ENCODE results near the gene AKAP11.
A peak's percentile ranks its signal among the peaks of the same experiment; 100 is the strongest.

AKAP11 gene

GRCh38 chr13:42337808-42338600, 66.1 kb downstream of the AKAP11 start:
- DNase-seq (ENCODE audit: low read depth): no peak

DNA sequence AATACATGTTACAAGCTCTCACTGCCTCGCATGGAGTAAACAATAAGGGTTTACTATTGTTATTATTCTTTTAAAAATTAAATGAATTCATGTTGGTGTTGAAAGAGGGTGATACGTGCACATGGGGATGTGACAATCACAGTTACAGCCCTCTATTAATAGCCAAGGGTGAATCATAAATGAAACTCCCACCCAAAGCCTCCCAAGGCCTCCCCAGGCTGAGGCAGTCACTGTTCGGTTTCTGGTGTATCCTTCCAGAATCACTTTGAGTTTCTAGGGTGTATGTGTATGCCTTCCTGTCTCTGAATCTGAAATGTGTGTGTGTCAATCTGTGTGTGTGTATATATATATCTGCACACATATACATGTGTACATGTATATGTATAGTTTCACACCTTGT, 73.4 kb downstream of the AKAP11 start:
- no peak for DNase-seq (ENCODE audit: low read depth)

GRCh38 chr13:42348576-42348975, 76.6 kb downstream of the AKAP11 start:
- no peak for DNase-seq (ENCODE audit: low read depth)

DNA sequence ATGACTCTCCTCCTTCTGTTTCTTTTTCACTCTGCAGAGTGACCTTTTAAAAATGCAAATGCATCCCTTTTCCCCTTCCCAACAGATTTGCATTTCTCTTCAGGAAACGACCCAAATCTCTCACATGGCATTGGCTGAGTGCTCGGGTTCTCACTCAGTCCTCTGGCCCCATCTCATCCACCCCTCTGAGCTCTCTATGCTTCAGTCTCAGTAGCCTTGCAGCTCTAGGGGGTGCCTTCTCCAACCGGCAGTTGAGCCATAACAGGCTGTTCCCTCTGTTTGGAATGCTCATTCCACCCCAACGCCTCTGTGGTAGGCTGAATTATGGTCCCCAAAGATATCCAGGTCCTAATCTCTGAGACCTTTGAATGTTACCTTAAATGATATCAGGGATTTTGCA, 78.2 kb downstream of the AKAP11 start:
- no peak for DNase-seq (ENCODE audit: low read depth)

- DNase-seq (ENCODE audit: low read depth): no peak
Observed at GRCh38 chr13:42354241-42355091, 82.5 kb downstream of the AKAP11 start.

- peak; percentile 41 for DNase-seq (ENCODE audit: low read depth)
Observed at GRCh38 chr13:42355092-42355485, 83.1 kb downstream of the AKAP11 start.

GRCh38 chr13:42355491-42356183, 83.7 kb downstream of the AKAP11 start:
- DNase-seq (ENCODE audit: low read depth): no peak

DNA sequence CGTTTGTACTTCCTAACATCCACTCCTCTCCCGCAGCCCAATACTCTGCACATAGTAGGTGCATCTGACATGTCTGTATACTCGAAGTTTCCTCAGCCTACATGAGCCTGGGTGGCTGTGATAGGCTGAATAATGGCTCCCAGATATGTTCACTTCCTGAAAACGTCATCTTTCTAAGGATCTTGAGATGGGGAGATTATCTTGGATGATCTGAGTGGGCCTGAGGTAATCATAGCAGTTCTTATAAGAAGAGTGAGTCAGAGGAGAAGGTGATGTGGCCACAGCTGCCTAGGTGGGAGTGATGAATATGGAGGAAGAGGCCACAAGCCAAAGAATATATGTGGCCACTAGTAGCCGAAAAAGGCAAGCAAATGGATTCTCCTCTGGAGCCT, 84.2 kb downstream of the AKAP11 start:
- DNase-seq (ENCODE audit: low read depth): no peak

- DNase-seq (ENCODE audit: low read depth): no peak
Observed at GRCh38 chr13:42360046-42360574, 88.2 kb downstream of the AKAP11 start.

- no peak for DNase-seq (ENCODE audit: low read depth)
Observed at GRCh38 chr13:42361701-42362100, 89.7 kb downstream of the AKAP11 start.

GRCh38 chr13:42363941-42364612, 92.1 kb downstream of the AKAP11 start:
- no peak for DNase-seq (ENCODE audit: low read depth)

DNA sequence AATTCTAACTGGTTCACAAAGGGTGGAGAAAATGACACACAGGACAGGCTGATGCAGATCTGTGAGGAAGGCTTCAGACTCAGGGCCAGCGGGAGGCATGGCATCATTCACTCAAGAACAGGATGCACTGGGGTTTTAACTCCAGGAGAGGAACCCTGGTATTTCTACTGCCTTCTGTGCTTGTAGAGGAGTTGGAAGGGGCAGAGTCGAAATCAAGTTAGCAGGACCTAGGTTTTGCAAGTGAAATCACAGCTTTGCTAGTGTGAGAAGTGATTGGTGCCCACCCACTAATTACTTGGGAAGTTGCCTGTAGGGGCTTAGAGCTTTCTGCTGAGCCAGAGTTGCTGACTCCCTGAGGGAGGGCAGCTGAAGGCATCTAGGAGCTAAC, 92.7 kb downstream of the AKAP11 start:
- DNase-seq (ENCODE audit: low read depth): no peak

DNA sequence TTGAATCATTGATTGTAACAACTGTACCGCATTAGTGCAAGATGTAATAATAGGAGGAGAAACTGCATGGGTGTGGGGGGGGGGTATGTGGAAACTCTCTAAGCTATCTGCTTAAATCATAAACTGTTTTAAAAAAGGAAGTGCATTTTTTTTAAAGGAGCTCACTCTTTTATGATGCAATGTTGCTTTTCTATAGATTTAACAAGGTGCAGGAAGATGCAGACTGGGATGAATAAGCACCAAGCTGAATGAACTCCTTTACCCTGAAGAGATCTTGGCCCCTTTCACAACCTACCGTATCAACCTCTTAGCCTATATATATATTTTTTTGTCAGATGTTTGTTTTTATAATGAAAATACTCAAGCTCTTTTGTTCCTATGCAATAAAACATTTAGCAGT, 95.9 kb downstream of the AKAP11 start:
- no peak for DNase-seq (ENCODE audit: low read depth)

DNA sequence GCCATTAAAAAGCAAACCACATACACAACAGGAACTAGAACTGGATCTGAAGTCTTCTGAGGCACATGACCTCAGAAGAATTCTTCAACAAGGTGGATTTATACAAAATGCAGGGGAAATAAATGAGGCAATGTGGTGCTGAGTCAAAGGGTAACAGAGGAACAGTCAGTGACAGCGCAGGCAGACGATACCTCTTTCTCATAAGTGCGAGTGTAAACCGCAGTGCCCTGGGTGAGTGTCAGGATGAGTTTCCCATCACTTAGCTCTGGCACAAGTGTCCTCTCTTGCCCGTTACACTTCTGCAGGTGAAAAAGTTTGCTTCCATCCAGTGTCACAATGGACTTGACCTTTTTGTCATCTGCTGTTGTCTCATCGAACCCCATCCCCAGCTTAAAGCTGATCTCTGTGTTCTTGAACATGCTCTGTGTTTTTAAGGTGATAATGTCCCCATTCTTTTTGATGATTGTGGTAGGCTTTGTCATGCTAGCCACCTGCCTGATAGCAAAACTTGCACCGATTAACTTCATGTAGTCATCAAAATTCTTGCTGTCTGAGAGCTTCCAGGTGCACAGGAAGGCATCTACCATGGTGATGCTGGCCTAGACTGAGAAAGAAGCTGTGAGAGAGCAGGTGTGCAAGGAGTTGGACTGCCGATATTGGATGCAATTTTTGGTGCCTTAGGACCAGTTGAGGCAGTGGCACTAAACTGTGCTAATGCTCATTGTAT, 97.3 kb downstream of the AKAP11 start:
- DNase-seq (ENCODE audit: low read depth): no peak

DNA sequence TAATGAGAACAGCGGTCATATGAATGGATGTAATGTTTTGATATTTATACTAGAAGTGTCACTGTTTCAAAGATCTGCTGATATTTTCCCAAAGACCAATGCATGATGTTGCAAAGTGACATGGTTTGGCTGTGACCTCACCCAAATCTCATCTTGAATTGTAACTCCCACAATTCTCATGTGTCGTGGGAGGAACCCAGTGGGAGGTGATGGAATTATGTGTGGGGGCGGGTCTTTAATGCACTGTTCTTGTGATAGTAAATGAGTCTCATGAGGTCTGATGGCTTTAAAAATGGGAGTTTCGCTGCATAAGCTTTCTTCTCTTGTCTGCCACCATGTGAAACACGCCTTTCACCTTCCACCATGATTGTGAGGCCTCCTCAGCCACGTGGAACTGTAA, 98.3 kb downstream of the AKAP11 start:
- DNase-seq (ENCODE audit: low read depth): no peak
